Erythroblast (primary cell): Measurements from ENCODE around the gene PEX1.
"Not testable (repeated sequence)": the region's sequence is repeated elsewhere in the genome, so short reads cannot be mapped to it uniquely, and the experiment has no call there.

Experiments used
- DNase-seq, 2 experiments: peaks; one replicate each; lab custom pipeline; 2025; lab: John Stamatoyannopoulos, UW
- GATA1 ChIP-seq: IDR thresholded peaks from 2 replicates; pipeline ENCODE4 v1.6.1; 2011; ENCODE audit warnings: low read depth, mild to moderate bottlenecking, control low read depth, low read length, moderate library complexity
- POLR2A ChIP-seq: IDR thresholded peaks from 2 replicates; pipeline ENCODE4 v1.6.1; 2011; ENCODE audit warnings: mild to moderate bottlenecking, low read length

The PEX1 gene

GRCh38 chr7:92485267-92485892 lies 42.9 kb downstream of the PEX1 start:
- no peak for TF ChIP-seq POLR2A
- no peak for TF ChIP-seq GATA1
- DNase-seq, result no peak

- not testable (repeated sequence) for DNase-seq
Observed at GRCh38 chr7:92484226-92484625, 44.1 kb downstream of the PEX1 start.

GRCh38 chr7:92483624-92484023 lies 44.7 kb downstream of the PEX1 start:
- not testable (repeated sequence) for DNase-seq

GRCh38 chr7:92479146-92479545 lies 49.2 kb downstream of the PEX1 start:
- DNase-seq, result not testable (repeated sequence)

- no peak for DNase-seq
- TF ChIP-seq GATA1, result no peak
- TF ChIP-seq POLR2A, result no peak
Observed at GRCh38 chr7:92478711-92479110, 49.6 kb downstream of the PEX1 start.

- TF ChIP-seq POLR2A (no peak), GATA1 (no peak)
- DNase-seq, result no peak
Observed at GRCh38 chr7:92478095-92478494, 50.2 kb downstream of the PEX1 start.

GRCh38 chr7:92477681-92478080 lies 50.6 kb downstream of the PEX1 start, which contains the start of gene ERVW-1:
Gene ERVW-1 (minus strand): TSS chr7:92477946. CDS start chr7:92470381, 7,565 bp downstream.
- not testable (repeated sequence) for DNase-seq

GRCh38 chr7:92475851-92476590 lies 52.3 kb downstream of the PEX1 start:
- DNase-seq, result not testable (repeated sequence)

- not testable (repeated sequence) for DNase-seq
Observed at GRCh38 chr7:92475261-92475770, 53.0 kb downstream of the PEX1 start.

GRCh38 chr7:92473989-92474388 lies 54.3 kb downstream of the PEX1 start:
- DNase-seq, result not testable (repeated sequence)

- not testable (repeated sequence) for DNase-seq
Observed at GRCh38 chr7:92468589-92468988, 59.7 kb downstream of the PEX1 start.

GRCh38 chr7:92466682-92467081 lies 61.6 kb downstream of the PEX1 start:
- TF ChIP-seq POLR2A (no peak), GATA1 (no peak)
- no peak for DNase-seq

- TF ChIP-seq GATA1 (no peak), POLR2A (no peak)
Observed at GRCh38 chr7:92464515-92464914, 63.8 kb downstream of the PEX1 start.

GRCh38 chr7:92462560-92462959 lies 65.8 kb downstream of the PEX1 start:
- TF ChIP-seq POLR2A, result no peak
- TF ChIP-seq GATA1, result no peak
- no peak for DNase-seq

More at GRCh38 chr7:92464515-92464914, 63.8 kb downstream of the PEX1 start:
- DNase-seq, result no peak
